Endothelial cell of umbilical vein (primary cell): ENCODE measurements around the gene U2AF2. TPM values are rescaled to one million over a fixed set of nuclear protein-coding genes. Genes with fewer than 3 reads are reported as not detected.

Source experiments
- BruUV-seq: library from RNA; stranded (reverse); fragments of 400-500 nt; replicated peaks from 2 replicates; lab custom pipeline; 2021; lab: Mats Ljungman, UMichigan
- CTCF ChIA-PET: fragments of 300-600, 350-600 bp; sonication (Branson Sonifier 250); formaldehyde crosslinking; loops from one replicate; lab custom pipeline; 2021; ENCODE audit warnings: antibody characterized with exemption, inconsistent platforms; lab: Charles Lee
- POLR2A ChIA-PET: fragments of 300-600, 350-600 bp; sonication (Branson Sonifier 250); formaldehyde crosslinking; loops from one replicate; lab custom pipeline; 2021; ENCODE audit warnings: antibody characterized with exemption, inconsistent platforms; lab: Charles Lee
- DNase-seq: peaks from one replicate; pipeline ENCODE4 v3.0.0-alpha.2; 2011; ENCODE audit warnings: low read depth, low spot score
- FAIRE-seq: peaks from 2 replicates; lab custom pipeline; 2011; peaks lifted over from hg19 to GRCh38; lab: Jason Lieb, UNC
- H2AFZ ChIP-seq: 2 replicates; pipeline ENCODE4 v1.6.0; 2012; ENCODE audit warnings: low read depth, low read length, control low read depth, inconsistent platforms
- H3K27ac ChIP-seq: 2 replicates; pipeline ENCODE4 v1.5.1; 2011; ENCODE audit warnings: low read depth, mild to moderate bottlenecking, control low read depth, low read length, moderate library complexity; ENCODE audit not compliant: insufficient read depth
- H3K27me3 ChIP-seq, 2 experiments: 2 replicates each; pipeline versions ENCODE4 v1.6.0 to v1.6.1; 2011; ENCODE audit warnings: low read length in 2 of 2, mixed read lengths in 1 of 2; ENCODE audit not compliant: control insufficient read depth in 2 of 2, insufficient read depth in 2 of 2
- H3K36me3 ChIP-seq, 2 experiments: 2 replicates in 1 of 2; 3 replicates in 1 of 2; pipeline ENCODE4 v1.5.1; 2011; ENCODE audit warnings: low read length in 2 of 2, mild to moderate bottlenecking in 1 of 2, moderate library complexity in 1 of 2; ENCODE audit not compliant: control insufficient read depth in 2 of 2, insufficient read depth in 2 of 2; ENCODE audit errors: extremely low read depth in 1 of 2
- H3K4me1 ChIP-seq: 3 replicates; pipeline ENCODE4 v1.5.1; 2011; ENCODE audit warnings: mild to moderate bottlenecking, low read length; ENCODE audit not compliant: control insufficient read depth, insufficient read depth; ENCODE audit errors: extremely low read depth
- H3K4me2 ChIP-seq: 2 replicates; pipeline ENCODE4 v1.6.1; 2011; ENCODE audit warnings: low read length, control low read depth, mixed read lengths; ENCODE audit not compliant: insufficient read depth
- H3K4me3 ChIP-seq, 3 experiments: fragments of 200-600 bp in 1 of 3; sonication (generic), shearing (Covaris generic) in 1 of 3; replicated peaks in 1 of 3; 2 replicates each; pipeline ENCODE4 v1.5.1; 2011 to 2016; ENCODE audit warnings: control low read depth in 3 of 3, low read length in 3 of 3, mild to moderate bottlenecking in 2 of 3, inconsistent platforms in 1 of 3, low read depth in 1 of 3, moderate library complexity in 1 of 3; ENCODE audit not compliant: insufficient read depth in 1 of 3
- H3K79me2 ChIP-seq: 2 replicates; pipeline ENCODE4 v1.6.0; 2012; ENCODE audit warnings: low read length, inconsistent platforms; ENCODE audit not compliant: control insufficient read depth, insufficient read depth
- H3K9ac ChIP-seq: replicated peaks from 2 replicates; pipeline ENCODE3; 2011; ENCODE audit warnings: low read length, control low read depth; ENCODE audit not compliant: insufficient read depth; ENCODE audit errors: extremely low read depth
- H3K9me1 ChIP-seq: replicated peaks from 3 replicates; pipeline ENCODE4 v1.6.0; 2011; ENCODE audit warnings: mild to moderate bottlenecking, low read length; ENCODE audit not compliant: control insufficient read depth, insufficient read depth; ENCODE audit errors: extremely low read depth
- H3K9me3 ChIP-seq: replicated peaks from 2 replicates; pipeline ENCODE4 v1.5.1; 2012; ENCODE audit warnings: low read length, inconsistent platforms; ENCODE audit not compliant: control insufficient read depth, insufficient read depth
- H4K20me1 ChIP-seq: replicated peaks from 2 replicates; pipeline ENCODE3; 2011; ENCODE audit warnings: mild to moderate bottlenecking, low read length; ENCODE audit not compliant: control insufficient read depth, insufficient read depth; ENCODE audit errors: extremely low read depth
- EZH2 ChIP-seq: IDR thresholded peaks from 2 replicates; pipeline ENCODE4 v1.6.1; 2012; ENCODE audit warnings: borderline replicate concordance, low read depth, mild to moderate bottlenecking, moderate library complexity, low read length, inconsistent platforms; ENCODE audit not compliant: severe bottlenecking
- FOS ChIP-seq: IDR thresholded peaks from 2 replicates; pipeline ENCODE4 v1.6.1; 2011; ENCODE audit warnings: mild to moderate bottlenecking, low read length, moderate library complexity, borderline replicate concordance; ENCODE audit not compliant: insufficient read depth
- GATA2 ChIP-seq: IDR thresholded peaks from 2 replicates; pipeline ENCODE4 v1.7.0; 2011; ENCODE audit warnings: low read depth, mild to moderate bottlenecking, moderate library complexity, mixed read lengths, low read length; ENCODE audit not compliant: insufficient read length, insufficient read depth
- JUN ChIP-seq: IDR thresholded peaks from 2 replicates; pipeline ENCODE4 v1.6.1; 2011; ENCODE audit warnings: borderline replicate concordance, low read depth; ENCODE audit not compliant: insufficient read length, insufficient read depth
- MYC ChIP-seq: IDR thresholded peaks from one replicate; pipeline ENCODE4 v1.6.1; 2011; ENCODE audit warnings: mild to moderate bottlenecking, low read depth, low read length
- POLR2A ChIP-seq: IDR thresholded peaks from 2 replicates; pipeline ENCODE4 v1.6.1; 2012; ENCODE audit warnings: low read depth, mild to moderate bottlenecking, control low read depth, low read length
- POLR2AphosphoS5 ChIP-seq: IDR thresholded peaks from 2 replicates; pipeline ENCODE4 v1.6.1; 2012; ENCODE audit warnings: low read depth, mild to moderate bottlenecking, control low read depth, low read length, moderate library complexity; ENCODE audit not compliant: insufficient read depth
- dilution Hi-C: fragments of 300-500 bp; cut with MboI; formaldehyde crosslinking; loops from one replicate; pipeline ENCODE4 v1.15.0; 2019; ENCODE audit warnings: low sequenced_read_pairs; ENCODE audit not compliant: extremely low pct_ligation_motif_present
- intact Hi-C: fragments of 100-400 bp; cut with micrococcal nuclease; formaldehyde crosslinking; loops from one replicate; pipeline ENCODE4 v1.10.0; 2022
- polyA plus RNA-seq, 4 experiments: library from polyadenylated mRNA; depleted of rRNA in 3 of 4; stranded (reverse) in 3 of 4; unstranded in 1 of 4; fragments of >200 nt; gene quantifications; 2 replicates each; pipeline versions ENCODE4 v1.2.1 to v1.2.3, GENCODE V29; 2011 to 2012; ENCODE audit warnings: missing spikeins in 1 of 4
- total RNA-seq: library from RNA; stranded (reverse); gene quantifications from 2 replicates; pipeline ENCODE4 v1.2.3, GENCODE V29; 2021
- TF ChIP-seq, protein P1 (sequence below): IDR thresholded peaks from 2 replicates; pipeline ENCODE4 v1.6.1; 2011; ENCODE audit not compliant: insufficient read depth, insufficient read length
- TF ChIP-seq, protein P2 (sequence below), 2 donors: IDR thresholded peaks; 1 replicate in 1 of 2; 2 replicates in 1 of 2; pipeline ENCODE4 v1.5.1; 2011; ENCODE audit warnings: low read length in 2 of 2, mild to moderate bottlenecking in 2 of 2, moderate library complexity in 2 of 2, control low read depth in 1 of 2, inconsistent platforms in 1 of 2, low read depth in 1 of 2; ENCODE audit not compliant: insufficient read depth in 1 of 2; ENCODE audit errors: extremely low read depth in 1 of 2

Gene U2AF2
- total and polyA plus RNA-seq, 2 donors (not counting 3 experiments of a cell fraction or from before 2014, with no cell fraction given): 183 to 259 TPM

DNA sequence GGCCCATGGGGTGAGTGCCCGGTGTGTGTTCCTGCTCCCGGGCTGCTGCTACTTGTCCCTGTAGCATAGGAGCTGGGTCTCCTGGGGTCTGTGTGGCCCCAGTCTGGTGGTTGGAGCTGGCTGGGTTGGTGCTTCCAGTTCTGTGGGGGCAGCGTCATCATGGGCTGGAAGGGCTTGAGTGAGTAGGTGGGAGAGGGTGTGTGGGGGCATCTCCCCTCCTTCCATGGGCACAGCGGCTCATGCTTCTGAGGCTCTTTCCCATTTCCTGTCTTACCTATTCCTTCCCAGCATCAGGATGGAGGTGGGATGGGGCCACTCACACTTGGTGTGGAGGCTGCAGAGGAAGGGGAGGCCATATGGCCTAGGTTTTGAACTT, 12.2 kb downstream of the U2AF2 start:
- no peaks in the 10 kb centered on the region for H3K27me3 ChIP-seq
- DNase-seq (no peak), FAIRE-seq (no peak)
- no peak overlapping the region for H3K9ac ChIP-seq
- no peak overlapping the region for H2AFZ ChIP-seq
- ChIA-PET CTCF (interaction anchor here (0.5 kb wide), 1 partner anchor 27 kb away, joined by 5 read pairs; no protein-coding TSS in a partner anchor), POLR2A (interaction anchor here (1.5 kb wide), 1 partner anchor 12 kb away, joined by 3 read pairs; the partner anchor contains the start of gene U2AF2)
- no peaks in the 10 kb centered on the region for H3K9me3 ChIP-seq
- no peaks in the 10 kb centered on the region for H3K4me1 ChIP-seq
- H4K20me1 ChIP-seq: peaks cover under 1% of the 10 kb centered on the region
- no peak overlapping the region for H3K27ac ChIP-seq
- dilution Hi-C loops (no loop called here), intact Hi-C loops (no loop called here)
- TF ChIP-seq, protein P1, sequence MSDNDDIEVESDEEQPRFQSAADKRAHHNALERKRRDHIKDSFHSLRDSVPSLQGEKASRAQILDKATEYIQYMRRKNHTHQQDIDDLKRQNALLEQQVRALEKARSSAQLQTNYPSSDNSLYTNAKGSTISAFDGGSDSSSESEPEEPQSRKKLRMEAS: no peak
- TF ChIP-seq MYC (no peak), POLR2A (no peak), FOS (no peak), EZH2 (no peak), JUN (no peak), GATA2 (no peak), POLR2AphosphoS5 (no peak)
- TF ChIP-seq, protein P2, sequence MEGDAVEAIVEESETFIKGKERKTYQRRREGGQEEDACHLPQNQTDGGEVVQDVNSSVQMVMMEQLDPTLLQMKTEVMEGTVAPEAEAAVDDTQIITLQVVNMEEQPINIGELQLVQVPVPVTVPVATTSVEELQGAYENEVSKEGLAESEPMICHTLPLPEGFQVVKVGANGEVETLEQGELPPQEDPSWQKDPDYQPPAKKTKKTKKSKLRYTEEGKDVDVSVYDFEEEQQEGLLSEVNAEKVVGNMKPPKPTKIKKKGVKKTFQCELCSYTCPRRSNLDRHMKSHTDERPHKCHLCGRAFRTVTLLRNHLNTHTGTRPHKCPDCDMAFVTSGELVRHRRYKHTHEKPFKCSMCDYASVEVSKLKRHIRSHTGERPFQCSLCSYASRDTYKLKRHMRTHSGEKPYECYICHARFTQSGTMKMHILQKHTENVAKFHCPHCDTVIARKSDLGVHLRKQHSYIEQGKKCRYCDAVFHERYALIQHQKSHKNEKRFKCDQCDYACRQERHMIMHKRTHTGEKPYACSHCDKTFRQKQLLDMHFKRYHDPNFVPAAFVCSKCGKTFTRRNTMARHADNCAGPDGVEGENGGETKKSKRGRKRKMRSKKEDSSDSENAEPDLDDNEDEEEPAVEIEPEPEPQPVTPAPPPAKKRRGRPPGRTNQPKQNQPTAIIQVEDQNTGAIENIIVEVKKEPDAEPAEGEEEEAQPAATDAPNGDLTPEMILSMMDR (IDR thresholded peaks at IDR 0.05; ENCODE audit: extremely low read depth in 1 of 2, insufficient read depth in 1 of 2, low read depth in 1 of 2, low read length in 2 of 2): no peak
- H3K79me2 ChIP-seq: peaks cover 90% of the 10 kb centered on the region
- no peak overlapping the region for H3K4me2 ChIP-seq
- H3K4me3 ChIP-seq: no peak overlapping the region
- H3K36me3 ChIP-seq: peaks cover 25 to 73% of the 10 kb centered on the region in 2 experiments
- BruUV-seq: no TSS peak
- H3K9me1 ChIP-seq: no peaks in the 10 kb centered on the region
